Body of pancreas (tissue), 4 donors: ENCODE data around the gene TMEM245.

ENCODE experiments used
- CTCF ChIP-seq, 7 experiments: fragments of 450-650 bp in 4 of 7; fragments of 200-600 bp in 3 of 7; sonication (generic) in 3 of 7; IDR thresholded peaks; one replicate each; pipeline ENCODE4 v1.5.1; 2016 to 2019; ENCODE audit warnings: antibody characterized with exemption in 7 of 7
- POLR2A ChIP-seq, 3 donors: fragments of 450-650 bp; IDR thresholded peaks; one replicate each; pipeline ENCODE4 v1.6.1; 2016; ENCODE audit warnings: antibody characterized with exemption in 3 of 3, mild to moderate bottlenecking in 2 of 3

GRCh38 chr9:109159583-109159982 is 39.8 kb upstream of the TMEM245 start:
- no peak for TF ChIP-seq CTCF (IDR thresholded peaks at IDR 0.05)
- TF ChIP-seq POLR2A (IDR thresholded peaks at IDR 0.05) = no peak
